Adrenal gland (tissue), 5 donors: ENCODE results near the gene CBY2.

ENCODE experiments used
- POLR2A ChIP-seq, 2 donors: fragments of 450-650 bp; IDR thresholded peaks; one replicate each; pipeline ENCODE4 v1.6.1; 2017; ENCODE audit warnings: antibody characterized with exemption in 2 of 2, mild to moderate bottlenecking in 2 of 2, moderate library complexity in 1 of 2
- TF ChIP-seq, protein P1 (sequence below), 6 experiments: fragments of 450-650 bp in 4 of 6; fragments of 200-600 bp in 2 of 6; sonication (generic) in 1 of 6; IDR thresholded peaks; 1 replicate in 5 of 6; 2 replicates in 1 of 6; pipeline versions ENCODE4 v1.5.1 to v1.8.0; 2016 to 2021; ENCODE audit warnings: antibody characterized with exemption in 6 of 6, mild to moderate bottlenecking in 2 of 6, moderate library complexity in 1 of 6
- donor health status: DM: no; HTN: no; CAD: no.

DNA sequence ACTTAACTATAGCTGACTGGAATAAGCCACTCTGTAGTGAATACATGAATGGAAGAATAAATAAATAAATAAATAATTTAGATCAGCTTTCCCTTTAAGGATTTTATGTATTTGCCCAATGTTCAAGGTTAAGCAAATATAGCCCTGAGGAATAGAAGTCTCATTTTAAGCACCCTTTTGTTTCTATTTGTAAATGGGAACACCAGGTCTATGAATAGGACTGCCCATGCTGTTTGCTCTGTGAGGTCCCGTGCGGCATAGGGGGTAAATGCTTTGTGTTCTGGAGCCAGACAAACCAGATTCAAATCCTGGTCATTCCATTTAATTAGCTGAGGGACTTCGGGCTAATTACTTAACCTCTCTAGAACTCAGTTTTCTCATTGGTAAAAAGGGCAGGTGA, 29.3 kb downstream of the CBY2 start:
- TF ChIP-seq POLR2A (IDR thresholded peaks at IDR 0.05), result no peak
- TF ChIP-seq, protein P1, sequence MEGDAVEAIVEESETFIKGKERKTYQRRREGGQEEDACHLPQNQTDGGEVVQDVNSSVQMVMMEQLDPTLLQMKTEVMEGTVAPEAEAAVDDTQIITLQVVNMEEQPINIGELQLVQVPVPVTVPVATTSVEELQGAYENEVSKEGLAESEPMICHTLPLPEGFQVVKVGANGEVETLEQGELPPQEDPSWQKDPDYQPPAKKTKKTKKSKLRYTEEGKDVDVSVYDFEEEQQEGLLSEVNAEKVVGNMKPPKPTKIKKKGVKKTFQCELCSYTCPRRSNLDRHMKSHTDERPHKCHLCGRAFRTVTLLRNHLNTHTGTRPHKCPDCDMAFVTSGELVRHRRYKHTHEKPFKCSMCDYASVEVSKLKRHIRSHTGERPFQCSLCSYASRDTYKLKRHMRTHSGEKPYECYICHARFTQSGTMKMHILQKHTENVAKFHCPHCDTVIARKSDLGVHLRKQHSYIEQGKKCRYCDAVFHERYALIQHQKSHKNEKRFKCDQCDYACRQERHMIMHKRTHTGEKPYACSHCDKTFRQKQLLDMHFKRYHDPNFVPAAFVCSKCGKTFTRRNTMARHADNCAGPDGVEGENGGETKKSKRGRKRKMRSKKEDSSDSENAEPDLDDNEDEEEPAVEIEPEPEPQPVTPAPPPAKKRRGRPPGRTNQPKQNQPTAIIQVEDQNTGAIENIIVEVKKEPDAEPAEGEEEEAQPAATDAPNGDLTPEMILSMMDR (IDR thresholded peaks at IDR 0.05), result no peak
